SIG-M5 treated with dmso at 0.1 percent for 504 hours (cell line): Measurements from ENCODE around the gene ZNF587.
"Not testable (repeated sequence)": the region's sequence is repeated elsewhere in the genome, so short reads cannot be mapped to it uniquely, and the experiment has no call there.

ENCODE experiments used
- DNase-seq: peaks from one replicate; lab custom pipeline; 2025; ENCODE audit not compliant: unreplicated experiment; lab: John Stamatoyannopoulos, UW

Gene ZNF587

DNA sequence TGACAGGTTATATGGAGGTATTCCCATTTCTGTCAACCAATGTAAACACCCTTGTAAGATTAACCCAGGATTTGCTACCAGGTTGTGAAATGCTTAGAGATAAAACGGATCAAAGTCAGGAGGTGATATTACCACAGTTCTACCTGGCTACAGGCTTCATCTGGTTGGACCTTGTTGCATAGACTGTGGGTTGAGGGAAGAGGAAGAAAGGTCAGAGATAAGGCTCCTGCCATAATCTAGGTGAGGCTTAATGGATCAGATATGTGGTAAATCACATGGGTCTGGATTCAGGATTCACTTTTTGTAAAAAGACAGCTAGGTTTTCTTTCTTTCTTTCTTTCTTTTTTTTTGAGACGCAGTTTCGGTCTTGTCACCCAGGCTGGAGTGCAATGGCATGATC, 28.2 kb upstream of the ZNF587 start:
- DNase-seq = not testable (repeated sequence)

- not testable (repeated sequence) for DNase-seq
These were observed 26.5 kb upstream of the ZNF587 start for GRCh38 chr19:57823155-57823554.

GRCh38 chr19:57823608-57824007, 26.1 kb upstream of the ZNF587 start:
- DNase-seq = not testable (repeated sequence)

DNA sequence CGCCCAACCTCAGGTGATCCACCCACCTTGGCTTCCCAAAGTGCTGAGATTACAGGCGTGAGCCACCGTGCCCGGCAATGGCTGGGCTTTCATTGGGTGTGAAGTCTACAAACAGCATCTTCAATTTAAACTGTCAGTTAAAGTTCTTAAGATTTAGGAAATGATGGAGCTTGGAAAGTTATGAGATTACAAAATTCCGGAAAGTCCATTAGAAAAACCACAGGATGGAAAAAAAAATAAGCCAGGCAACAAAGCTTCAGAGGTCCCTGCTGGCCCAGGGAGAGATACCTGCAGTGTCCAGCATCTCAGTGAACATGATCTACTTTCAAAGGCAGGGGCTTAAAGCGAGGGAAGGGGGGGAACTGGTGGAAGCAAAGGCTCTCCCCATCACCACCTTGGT, 24.1 kb upstream of the ZNF587 start:
- DNase-seq = no peak

DNA sequence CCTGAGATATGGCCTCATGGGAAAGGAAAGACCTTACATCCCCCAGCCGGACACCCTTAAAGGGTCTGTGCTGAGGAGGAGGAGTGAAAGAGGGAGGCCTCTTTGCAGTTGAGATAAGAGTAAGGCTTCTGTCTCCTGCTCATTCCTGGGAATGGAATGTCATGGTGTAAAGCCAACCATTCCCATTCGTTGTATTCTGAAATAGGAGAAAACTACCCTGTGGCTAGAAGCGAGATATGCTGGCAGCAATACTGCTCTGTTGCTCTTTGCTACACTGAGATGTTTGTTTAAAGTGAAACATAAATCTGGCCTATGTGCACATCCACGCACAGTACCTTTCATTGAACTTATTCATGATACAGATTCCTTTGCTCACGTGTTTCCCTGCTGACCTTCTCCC, 20.3 kb upstream of the ZNF587 start:
- DNase-seq = no peak

DNA sequence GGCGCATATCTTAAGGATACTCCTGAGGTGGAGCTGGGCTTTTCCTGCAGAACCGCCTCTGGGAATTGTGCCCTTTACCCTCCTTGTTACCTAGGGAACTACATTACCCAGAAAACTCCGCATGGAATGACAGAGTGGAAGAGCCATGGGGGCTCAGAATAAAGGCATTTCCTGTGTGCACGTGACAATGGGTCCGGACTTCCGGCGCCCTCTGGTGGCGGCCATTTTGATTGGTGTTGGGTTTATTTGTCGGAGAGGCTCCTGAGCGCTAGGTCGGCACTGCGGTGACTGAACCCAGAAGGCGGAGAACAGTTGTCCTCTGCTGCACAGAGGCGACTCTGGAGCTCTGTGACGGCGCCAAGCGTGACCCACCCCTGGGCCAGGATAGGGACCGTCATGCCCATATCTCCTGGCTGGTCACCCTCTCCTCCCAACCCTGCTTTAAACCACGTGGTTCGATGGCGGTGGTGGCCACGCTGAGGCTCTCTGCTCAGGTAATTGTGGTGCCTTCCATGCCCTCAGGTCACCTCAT, 19.5 kb upstream of the ZNF587 start, which contains the start of gene ZNF587B:
Gene ZNF587B, plus strand, starts transcription at position 229 of the 532 bp plus-strand sequence. Its CDS starts 230 bp downstream, at position 459.
- no peak for DNase-seq

- DNase-seq = not testable (repeated sequence)
These were observed 12.7 kb upstream of the ZNF587 start for GRCh38 chr19:57836991-57837390.

DNA sequence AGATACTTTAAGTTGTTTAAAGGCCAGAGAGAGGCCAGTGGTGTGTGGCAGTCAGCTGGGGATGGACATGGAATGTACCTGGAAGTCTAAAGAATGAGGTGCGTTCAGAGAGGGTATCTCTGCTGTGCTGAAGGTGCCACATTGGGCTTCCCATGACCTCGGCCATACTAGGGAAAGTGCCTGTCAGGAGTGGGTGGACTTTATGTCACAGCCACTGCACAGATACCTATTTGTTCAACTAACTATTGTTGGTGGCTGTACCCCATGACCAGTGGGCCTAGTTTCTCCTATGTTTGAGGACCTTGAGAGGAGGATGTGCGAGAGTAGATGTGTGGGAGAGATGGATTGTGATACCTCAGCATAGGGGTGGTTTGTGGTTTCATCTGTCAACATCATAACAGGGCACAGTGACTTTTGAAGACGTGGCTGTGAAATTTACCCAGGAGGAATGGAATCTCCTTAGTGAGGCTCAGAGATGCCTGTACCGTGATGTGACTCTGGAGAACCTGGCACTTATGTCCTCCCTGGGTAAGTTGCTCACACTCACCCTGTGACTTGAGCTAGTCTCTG, 11.0 kb upstream of the ZNF587 start:
- not testable (repeated sequence) for DNase-seq

GRCh38 chr19:57841122-57841763, 8.4 kb upstream of the ZNF587 start:
- no peak for DNase-seq

- DNase-seq = not testable (repeated sequence)
These were observed 2.5 kb upstream of the ZNF587 start for GRCh38 chr19:57847164-57847563.

DNA sequence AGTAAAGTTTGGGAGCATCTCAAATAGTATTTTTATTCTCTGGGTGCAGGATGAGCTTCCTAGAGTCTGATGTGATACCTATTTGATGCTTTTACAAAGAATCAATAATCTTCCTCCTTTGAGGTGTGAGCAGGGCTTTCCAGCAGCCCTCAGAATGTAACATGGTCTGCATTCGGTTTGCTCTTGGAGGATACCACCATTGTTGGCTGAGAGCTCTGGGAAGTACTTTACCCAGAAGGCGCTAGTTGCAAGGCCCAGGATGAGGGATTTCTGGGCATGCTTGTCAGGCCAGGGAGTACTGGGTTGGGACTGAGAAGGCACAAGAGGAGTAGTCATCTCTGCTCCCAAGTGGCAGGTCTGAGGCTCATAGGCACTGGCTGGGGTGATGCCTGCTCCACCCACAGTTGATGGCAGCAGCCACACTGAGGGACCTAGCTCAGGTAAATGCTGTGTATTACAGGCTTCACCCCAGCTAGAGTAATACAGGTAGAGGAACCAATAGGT, 445 bp upstream of the ZNF587 start:
- DNase-seq = not testable (repeated sequence)

DNA sequence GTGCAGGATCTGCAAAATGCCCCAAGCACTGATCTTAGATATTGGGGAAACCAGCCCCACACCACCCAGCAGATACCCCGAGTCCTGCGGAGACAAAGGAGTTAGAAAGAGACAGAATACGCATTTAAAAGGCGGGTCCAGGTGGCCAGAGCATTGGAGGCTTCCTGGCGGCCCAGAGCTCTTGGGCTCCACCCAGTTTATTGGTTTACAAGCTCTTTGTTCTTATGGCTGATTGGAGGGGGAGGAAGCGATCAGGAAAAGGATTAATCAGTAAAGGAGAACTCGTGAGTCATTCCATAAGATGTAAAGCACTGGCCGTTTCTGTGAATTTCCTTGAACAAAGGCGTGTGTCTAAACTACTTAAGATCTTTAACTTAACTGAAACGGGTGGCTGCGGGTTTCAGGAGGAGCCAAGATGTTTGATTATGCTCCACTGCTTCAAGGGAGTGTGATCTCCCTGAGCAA, 926 bp downstream of the ZNF587 start:
- DNase-seq = peak; percentile 27

GRCh38 chr19:57851812-57852603, 2.3 kb downstream of the ZNF587 start:
- not testable (repeated sequence) for DNase-seq

GRCh38 chr19:57854117-57854516, 4.5 kb downstream of the ZNF587 start:
- not testable (repeated sequence) for DNase-seq

GRCh38 chr19:57862351-57862750, 12.7 kb downstream of the ZNF587 start:
- not testable (repeated sequence) for DNase-seq

DNA sequence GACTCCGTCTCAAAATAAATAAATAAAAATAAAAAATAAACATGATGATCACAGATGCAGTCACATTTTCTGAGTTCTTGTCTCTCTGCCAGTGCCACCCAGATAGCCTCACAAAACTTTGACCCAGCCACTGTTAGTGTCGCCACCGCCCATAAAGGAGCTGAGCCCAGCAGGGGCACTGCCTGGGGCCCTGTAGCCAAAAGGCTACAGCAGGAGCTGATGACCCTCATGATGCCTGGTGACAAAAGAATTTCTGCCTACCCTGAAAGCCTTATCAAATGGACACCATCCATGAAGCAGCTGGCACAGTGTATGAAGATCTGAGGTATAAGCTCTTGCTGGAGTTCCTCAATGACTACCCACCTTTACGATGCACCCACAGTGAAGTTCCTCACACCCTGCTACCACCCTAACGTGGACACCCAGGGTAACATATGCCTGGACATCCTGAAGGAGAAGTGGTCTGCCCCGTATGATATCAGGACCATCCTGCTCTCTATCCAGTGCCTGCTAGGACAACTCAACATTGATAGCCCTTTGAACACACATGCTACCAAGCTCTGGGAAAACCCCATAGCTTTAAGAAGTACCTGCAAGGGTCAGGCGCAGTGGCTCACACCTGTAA, 18.3 kb downstream of the ZNF587 start:
- DNase-seq = no peak

- not testable (repeated sequence) for DNase-seq
These were observed 20.0 kb downstream of the ZNF587 start for GRCh38 chr19:57869655-57870054.

GRCh38 chr19:57870225-57870624, 20.6 kb downstream of the ZNF587 start:
- DNase-seq = no peak

DNA sequence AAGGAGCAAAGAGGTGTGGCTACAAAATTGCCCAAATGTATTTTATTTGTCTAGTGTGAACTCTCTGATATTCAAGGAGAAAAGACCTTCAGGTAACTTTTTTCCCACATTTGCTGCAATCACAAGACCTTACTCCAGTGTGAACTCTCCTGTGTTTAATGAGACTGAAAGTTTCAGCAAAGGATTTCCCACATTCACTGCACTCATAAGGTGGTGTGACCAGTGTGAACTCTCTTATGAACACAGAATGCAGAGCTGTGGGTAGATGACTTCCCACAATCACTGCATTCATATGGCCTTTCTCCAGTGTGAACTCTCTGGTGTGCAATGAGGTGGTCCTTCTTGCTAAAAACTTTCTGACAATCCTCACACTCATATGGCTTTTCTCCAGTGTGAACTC, 22.8 kb downstream of the ZNF587 start:
- no peak for DNase-seq

DNA sequence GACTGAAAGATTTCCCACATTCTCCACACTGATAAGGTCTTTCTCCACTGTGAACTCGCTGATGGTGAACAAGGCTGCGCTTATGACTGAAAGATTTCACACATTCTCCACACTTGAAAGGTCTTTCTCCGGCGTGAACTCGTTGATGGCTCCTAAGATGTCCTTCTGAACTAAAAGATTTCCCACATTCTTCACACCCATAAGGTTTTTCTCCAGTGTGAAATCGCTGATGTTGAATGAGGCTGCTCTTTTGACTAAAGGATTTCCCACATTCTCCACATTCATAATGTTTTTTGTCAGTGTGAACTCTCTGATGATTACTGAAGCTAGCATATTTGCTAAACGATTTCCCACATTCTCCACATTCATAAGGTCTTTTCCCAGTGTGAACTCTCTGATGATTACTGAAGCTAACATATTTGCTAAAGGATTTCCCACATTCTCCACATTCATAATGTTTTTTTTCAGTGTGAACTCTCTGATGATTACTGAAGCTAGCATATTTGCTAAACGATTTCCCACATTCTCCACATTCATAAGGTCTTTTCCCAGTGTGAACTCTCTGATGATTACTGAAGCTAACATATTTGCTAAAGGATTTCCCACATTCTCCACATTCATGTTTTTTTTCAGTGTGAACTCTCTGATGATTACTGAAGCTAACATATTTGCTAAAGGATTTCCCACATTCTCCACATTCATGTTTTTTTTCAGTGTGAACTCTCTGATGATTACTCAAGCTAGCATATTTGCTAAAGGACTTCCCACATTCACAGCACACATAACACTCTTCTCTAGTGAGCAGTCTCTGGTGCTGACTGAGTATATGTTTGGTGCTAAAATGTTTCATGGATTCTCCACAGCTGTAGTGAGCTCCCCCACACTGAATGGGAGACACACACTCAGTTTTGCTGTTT, 24.5 kb downstream of the ZNF587 start:
- not testable (repeated sequence) for DNase-seq
